ENCODE data around the gene MAN1A1.

DNA sequence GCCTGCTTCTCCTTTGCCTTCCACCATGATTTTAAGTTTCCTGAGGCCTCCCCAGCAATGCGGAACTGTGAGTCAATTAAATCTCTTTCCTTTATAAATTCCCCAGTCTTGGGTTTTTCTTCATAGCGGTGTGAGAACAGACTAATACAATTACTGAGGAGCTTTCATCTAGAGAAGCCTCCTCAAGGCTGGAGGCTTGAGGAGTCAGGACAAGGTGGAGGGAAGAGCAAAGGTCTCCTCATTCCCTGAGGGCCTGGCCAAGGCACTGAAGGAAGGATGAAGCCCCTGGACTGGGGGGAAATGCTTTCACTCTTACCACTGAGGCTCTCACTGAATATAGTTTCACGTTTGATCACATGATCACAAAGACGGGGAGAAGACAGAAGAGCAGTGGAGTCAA, 118.2 kb downstream of the MAN1A1 start:
- TF ChIP-seq FOXP2 (optimal IDR thresholded peaks at IDR 0.05; ENCODE audit: control extremely low read depth, extremely low read length, insufficient read depth) (no peak), POLR2AphosphoS5 (IDR thresholded peaks at IDR 0.05; ENCODE audit: borderline replicate concordance, low read depth, low read length) (no peak)

Data from SK-N-MC (cell line).